Measurements from ENCODE around the gene LPO.

LPO gene

DNA sequence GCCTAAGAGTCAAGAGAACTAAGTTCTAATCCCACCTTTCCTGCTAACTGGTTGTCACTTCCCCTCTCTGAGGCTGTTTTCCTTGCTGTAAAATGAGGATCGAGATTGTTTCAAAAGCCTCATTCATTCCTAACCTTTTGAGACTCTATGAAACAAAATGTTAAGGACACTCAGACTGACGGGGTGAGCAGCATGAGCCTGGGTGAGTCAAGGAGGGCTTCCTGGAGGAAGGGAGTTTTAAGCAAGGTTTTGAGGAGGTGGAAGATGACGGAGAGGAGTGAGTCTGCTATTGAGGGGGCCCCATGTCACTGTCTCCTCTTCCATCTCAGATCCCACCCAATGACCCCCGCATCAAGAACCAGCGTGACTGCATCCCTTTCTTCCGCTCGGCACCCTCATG is 41.8 kb upstream of the LPO start:
- TF ChIP-seq, protein P1, sequence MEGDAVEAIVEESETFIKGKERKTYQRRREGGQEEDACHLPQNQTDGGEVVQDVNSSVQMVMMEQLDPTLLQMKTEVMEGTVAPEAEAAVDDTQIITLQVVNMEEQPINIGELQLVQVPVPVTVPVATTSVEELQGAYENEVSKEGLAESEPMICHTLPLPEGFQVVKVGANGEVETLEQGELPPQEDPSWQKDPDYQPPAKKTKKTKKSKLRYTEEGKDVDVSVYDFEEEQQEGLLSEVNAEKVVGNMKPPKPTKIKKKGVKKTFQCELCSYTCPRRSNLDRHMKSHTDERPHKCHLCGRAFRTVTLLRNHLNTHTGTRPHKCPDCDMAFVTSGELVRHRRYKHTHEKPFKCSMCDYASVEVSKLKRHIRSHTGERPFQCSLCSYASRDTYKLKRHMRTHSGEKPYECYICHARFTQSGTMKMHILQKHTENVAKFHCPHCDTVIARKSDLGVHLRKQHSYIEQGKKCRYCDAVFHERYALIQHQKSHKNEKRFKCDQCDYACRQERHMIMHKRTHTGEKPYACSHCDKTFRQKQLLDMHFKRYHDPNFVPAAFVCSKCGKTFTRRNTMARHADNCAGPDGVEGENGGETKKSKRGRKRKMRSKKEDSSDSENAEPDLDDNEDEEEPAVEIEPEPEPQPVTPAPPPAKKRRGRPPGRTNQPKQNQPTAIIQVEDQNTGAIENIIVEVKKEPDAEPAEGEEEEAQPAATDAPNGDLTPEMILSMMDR (IDR thresholded peaks at IDR 0.05; ENCODE audit: insufficient read depth, low read depth, low read length, missing control alignments) = no peak
- DNase-seq (ENCODE audit: low read depth) = no peak
- H3K4me3 ChIP-seq (ENCODE audit: low read depth, low read length) = no peak overlapping the region

DNA sequence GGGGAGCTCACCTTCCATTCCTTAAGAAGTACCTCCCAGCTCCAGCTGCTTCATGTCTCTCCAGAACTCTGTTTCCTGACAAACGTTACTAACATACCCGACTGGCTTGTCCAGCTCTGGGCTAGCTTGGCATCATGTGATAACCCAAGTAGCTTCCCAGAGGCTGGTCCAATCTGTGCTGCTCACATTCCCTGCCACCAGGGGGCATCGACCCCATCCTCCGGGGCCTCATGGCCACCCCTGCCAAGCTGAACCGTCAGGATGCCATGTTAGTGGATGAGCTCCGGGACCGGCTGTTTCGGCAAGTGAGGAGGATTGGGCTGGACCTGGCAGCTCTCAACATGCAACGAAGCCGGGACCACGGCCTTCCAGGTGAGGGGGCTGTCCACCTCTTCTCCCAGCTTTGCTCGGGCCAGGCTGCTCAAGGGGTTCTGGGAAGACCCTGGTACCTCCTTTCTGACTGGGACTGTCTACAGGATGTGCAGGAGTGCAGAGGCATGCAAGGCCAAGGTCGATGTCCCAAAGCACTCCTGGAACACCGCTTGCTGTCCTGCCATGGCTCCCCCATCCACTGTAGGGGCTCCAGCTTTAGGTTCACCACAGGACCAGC is 38.3 kb upstream of the LPO start:
- H3K4me3 ChIP-seq (ENCODE audit: low read depth, low read length) = no peak overlapping the region
- DNase-seq (ENCODE audit: low read depth) = peak; percentile 67
- TF ChIP-seq, protein P1 (IDR thresholded peaks at IDR 0.05; ENCODE audit: insufficient read depth, low read depth, low read length, missing control alignments) = peak; percentile 81

DNA sequence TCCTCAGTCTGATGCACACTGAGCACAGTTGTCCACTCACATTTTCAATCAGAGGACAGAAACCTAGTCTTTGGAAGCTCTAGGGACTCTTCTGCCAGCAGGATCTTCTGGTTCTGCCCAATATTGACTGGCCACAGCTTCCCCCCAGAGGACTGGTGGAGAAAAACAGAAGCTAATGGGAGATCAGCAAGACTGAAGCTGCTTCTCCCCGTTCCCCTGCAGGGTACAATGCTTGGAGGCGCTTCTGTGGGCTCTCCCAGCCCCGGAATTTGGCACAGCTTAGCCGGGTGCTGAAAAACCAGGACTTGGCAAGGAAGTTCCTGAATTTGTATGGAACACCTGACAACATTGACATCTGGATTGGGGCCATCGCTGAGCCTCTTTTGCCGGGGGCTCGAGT is 35.5 kb upstream of the LPO start:
- TF ChIP-seq, protein P1 (IDR thresholded peaks at IDR 0.05; ENCODE audit: insufficient read depth, low read depth, low read length, missing control alignments) = no peak
- DNase-seq (ENCODE audit: low read depth) = no peak
- H3K4me3 ChIP-seq (ENCODE audit: low read depth, low read length) = no peak overlapping the region

DNA sequence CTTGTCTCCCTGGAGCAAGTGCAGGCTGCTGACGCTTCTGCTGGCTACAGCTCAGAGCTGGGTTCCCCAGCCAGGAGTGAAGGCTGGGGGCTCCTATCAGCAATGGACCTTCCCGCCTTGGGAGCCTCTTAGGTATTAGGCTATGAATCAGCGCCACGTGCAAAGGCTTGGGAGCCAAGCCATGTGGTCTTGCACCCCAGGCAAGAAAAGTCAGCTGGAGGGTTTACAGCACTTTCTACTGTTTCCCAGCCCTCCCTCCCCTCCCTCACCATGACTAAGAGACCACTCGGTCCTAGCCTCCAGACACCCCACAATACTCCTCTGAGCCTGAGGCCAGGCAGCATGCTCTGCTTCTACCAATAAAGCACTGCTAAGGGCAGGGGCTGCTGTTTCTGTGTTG is 33.6 kb upstream of the LPO start:
- DNase-seq (ENCODE audit: low read depth) = no peak
- no peak overlapping the region for H3K4me3 ChIP-seq (ENCODE audit: low read depth, low read length)
- TF ChIP-seq, protein P1 (IDR thresholded peaks at IDR 0.05; ENCODE audit: insufficient read depth, low read depth, low read length, missing control alignments) = no peak

DNA sequence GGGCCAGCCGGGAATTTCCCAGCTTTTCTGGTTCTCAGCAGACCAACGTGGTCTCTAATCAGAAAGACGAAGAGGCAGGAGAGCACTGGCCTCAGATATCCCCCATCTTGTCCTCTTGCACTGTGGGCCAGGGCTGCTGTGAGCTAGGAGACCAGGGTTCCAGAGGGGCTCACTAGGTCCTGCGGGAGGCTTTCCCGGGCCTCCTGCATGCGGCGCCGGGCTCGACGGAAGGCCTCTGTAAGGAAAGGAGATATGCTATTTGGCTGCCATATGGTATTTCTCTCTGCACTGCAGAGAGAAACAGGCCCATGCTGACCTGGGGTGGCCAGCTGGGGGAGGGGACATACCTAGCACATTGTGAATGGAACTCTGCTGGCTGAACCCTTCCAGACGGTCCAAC is 32.4 kb upstream of the LPO start:
- H3K4me3 ChIP-seq (ENCODE audit: low read depth, low read length) = no peak overlapping the region
- TF ChIP-seq, protein P1 (IDR thresholded peaks at IDR 0.05; ENCODE audit: insufficient read depth, low read depth, low read length, missing control alignments) = no peak
- no peak for DNase-seq (ENCODE audit: low read depth)

DNA sequence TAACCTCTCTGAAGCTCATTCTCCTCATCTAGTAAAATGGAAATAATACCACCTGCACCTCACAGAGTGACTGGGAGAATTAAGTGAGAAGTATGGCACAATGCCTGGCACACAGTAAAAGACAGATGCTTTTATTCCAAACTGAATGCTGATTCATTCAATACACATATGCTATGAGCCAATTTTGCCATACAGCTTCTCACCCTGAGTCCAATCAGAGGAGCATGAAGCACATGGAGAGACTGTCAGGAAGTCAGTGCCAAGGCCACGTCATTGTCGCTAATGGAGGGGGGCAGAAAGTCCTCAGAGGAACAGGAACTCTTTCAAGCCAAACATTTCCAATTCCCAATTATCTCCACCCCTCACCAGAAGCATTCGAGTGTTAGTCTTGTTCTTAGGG is 30.9 kb upstream of the LPO start:
- no peak overlapping the region for H3K4me3 ChIP-seq (ENCODE audit: low read depth, low read length)
- TF ChIP-seq, protein P1 (IDR thresholded peaks at IDR 0.05; ENCODE audit: insufficient read depth, low read depth, low read length, missing control alignments) = no peak
- DNase-seq (ENCODE audit: low read depth) = no peak

DNA sequence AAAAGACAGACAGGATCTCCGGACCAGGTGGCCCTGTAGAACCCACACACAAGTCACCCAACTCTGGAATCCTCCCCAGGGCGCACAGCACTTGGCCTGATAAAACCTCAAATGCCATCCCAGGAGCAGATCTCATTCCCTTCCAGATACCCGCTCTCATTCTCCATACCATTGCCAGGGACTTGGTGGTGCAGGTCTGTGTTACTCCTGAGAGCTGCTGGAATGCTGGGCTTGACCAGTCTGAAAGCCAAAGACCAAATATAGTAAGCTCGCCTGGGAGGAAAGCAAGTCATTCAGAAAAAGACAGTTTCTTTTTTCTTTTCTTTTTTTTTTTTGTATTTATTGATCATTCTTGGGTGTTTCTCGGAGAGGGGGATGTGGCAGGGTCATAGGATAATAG is 30.0 kb upstream of the LPO start:
- TF ChIP-seq, protein P1 (IDR thresholded peaks at IDR 0.05; ENCODE audit: insufficient read depth, low read depth, low read length, missing control alignments) = no peak

More for the DNA sequence above, 30.0 kb upstream of the LPO start:
- H3K4me3 ChIP-seq (ENCODE audit: low read depth, low read length) = no peak overlapping the region
- no peak for DNase-seq (ENCODE audit: low read depth)

Data from GM12865 (cell line).